Liver (tissue), 9 donors: ENCODE measurements around the gene GLIS1. TPM values are rescaled to one million over a fixed set of nuclear protein-coding genes. Genes with fewer than 3 reads are reported as not detected.

Experiments used
- DNase-seq: peaks from one replicate; pipeline ENCODE4 v3.0.0-alpha.2; 2017; ENCODE audit warnings: low spot score
- H3K27ac ChIP-seq, 2 donors: one replicate each; pipeline ENCODE4 v1.7.0; 2013; ENCODE audit warnings: inconsistent platforms in 2 of 2, low read length in 2 of 2, control low read depth in 1 of 2, low read depth in 1 of 2, mild to moderate bottlenecking in 1 of 2
- H3K27me3 ChIP-seq, 4 donors: one replicate each; pipeline versions ENCODE4 v1.6.1 to v1.7.0; 2013; ENCODE audit warnings: low read length in 3 of 4, inconsistent platforms in 1 of 4, mild to moderate bottlenecking in 1 of 4, moderate library complexity in 1 of 4; ENCODE audit not compliant: control insufficient read depth in 4 of 4, insufficient read depth in 4 of 4
- H3K36me3 ChIP-seq, 4 donors: one replicate each; pipeline versions ENCODE4 v1.6.1 to v1.7.0; 2013; ENCODE audit warnings: low read length in 3 of 4, mild to moderate bottlenecking in 3 of 4, low read depth in 1 of 4, moderate library complexity in 1 of 4; ENCODE audit not compliant: control insufficient read depth in 4 of 4, insufficient read depth in 3 of 4
- H3K4me1 ChIP-seq, 4 donors: one replicate each; pipeline versions ENCODE4 v1.6.1 to v1.7.0; 2013; ENCODE audit warnings: low read length in 3 of 4, mild to moderate bottlenecking in 3 of 4, moderate library complexity in 1 of 4; ENCODE audit not compliant: control insufficient read depth in 4 of 4, insufficient read depth in 4 of 4
- H3K4me3 ChIP-seq, 3 donors: one replicate each; pipeline versions ENCODE4 v1.6.1 to v1.7.0; 2013; ENCODE audit warnings: low read length in 3 of 3, control low read depth in 1 of 3, low read depth in 1 of 3, mild to moderate bottlenecking in 1 of 3
- H3K9ac ChIP-seq, 2 donors: one replicate each; pipeline ENCODE4 v1.7.0; 2013; ENCODE audit warnings: low read length in 2 of 2, mild to moderate bottlenecking in 2 of 2, moderate library complexity in 2 of 2, control low read depth in 1 of 2, low read depth in 1 of 2
- H3K9me3 ChIP-seq, 4 donors: one replicate each; pipeline versions ENCODE4 v1.6.1 to v1.7.0; 2013; ENCODE audit warnings: low read length in 3 of 4; ENCODE audit not compliant: control insufficient read depth in 4 of 4
- EGR1 ChIP-seq, 2 donors: IDR thresholded peaks; 2 replicates each; pipeline ENCODE4 v1.6.1; 2016 to 2018; ENCODE audit warnings: antibody characterized with exemption in 2 of 2, low read depth in 2 of 2
- FOXA1 ChIP-seq: IDR thresholded peaks from 2 replicates; pipeline ENCODE4 v1.6.1; 2016; ENCODE audit warnings: antibody characterized with exemption
- FOXA2 ChIP-seq: IDR thresholded peaks from 2 replicates; pipeline ENCODE4 v1.6.1; 2016; ENCODE audit warnings: antibody characterized with exemption
- GABPA ChIP-seq, 2 donors: IDR thresholded peaks in 1 of 2; conservative IDR thresholded peaks in 1 of 2; 2 replicates each; pipeline ENCODE4 v1.6.1; 2016; ENCODE audit warnings: antibody characterized with exemption in 2 of 2, mild to moderate bottlenecking in 1 of 2, moderate library complexity in 1 of 2
- HNF4A ChIP-seq, 2 donors: conservative IDR thresholded peaks; 2 replicates each; pipeline ENCODE4 v1.6.1; 2016; ENCODE audit warnings: antibody characterized with exemption in 2 of 2, mild to moderate bottlenecking in 2 of 2
- HNF4G ChIP-seq: IDR thresholded peaks from 2 replicates; pipeline ENCODE4 v1.6.1; 2016; ENCODE audit warnings: antibody characterized with exemption
- JUND ChIP-seq, 2 donors: IDR thresholded peaks; 2 replicates each; pipeline ENCODE4 v1.6.1; 2016; ENCODE audit warnings: antibody characterized with exemption in 2 of 2
- NR2F2 ChIP-seq: IDR thresholded peaks from 2 replicates; pipeline ENCODE4 v1.6.1; 2016; ENCODE audit warnings: antibody characterized with exemption
- RAD21 ChIP-seq, 2 donors: IDR thresholded peaks; 2 replicates each; pipeline ENCODE4 v1.6.1; 2016; ENCODE audit warnings: antibody characterized with exemption in 2 of 2, mild to moderate bottlenecking in 2 of 2
- RXRA ChIP-seq, 2 donors: IDR thresholded peaks; 2 replicates each; pipeline ENCODE4 v1.6.1; 2017 to 2018; ENCODE audit warnings: antibody characterized with exemption in 2 of 2, mild to moderate bottlenecking in 1 of 2
- SP1 ChIP-seq: IDR thresholded peaks from 2 replicates; pipeline ENCODE4 v1.6.1; 2018; ENCODE audit warnings: antibody characterized with exemption, mild to moderate bottlenecking
- TAF1 ChIP-seq: conservative IDR thresholded peaks from 2 replicates; pipeline ENCODE4 v1.6.1; 2016; ENCODE audit warnings: antibody characterized with exemption, mild to moderate bottlenecking
- YY1 ChIP-seq: IDR thresholded peaks from 2 replicates; pipeline ENCODE4 v1.6.1; 2016; ENCODE audit warnings: antibody characterized with exemption, mild to moderate bottlenecking
- WGBS: extraction: QIAGEN DNeasy Blood & Tissue Kit; methylation state at CpG from one replicate; pipeline ENCODE4 v1.1.7; 2013; 5-methylcytosine and 5-hydroxymethylcytosine counted together
- polyA plus RNA-seq, 2 donors: library from polyadenylated mRNA; stranded (reverse) in 1 of 2; unstranded in 1 of 2; fragments of 200-250 nt in 1 of 2; fragments of >200 nt in 1 of 2; fragmentation: Nextera tagmentation in 1 of 2; extraction: Ambion mirVana in 1 of 2; gene quantifications; one replicate each; pipeline versions ENCODE4 v1.2.1 to v1.2.3, GENCODE V29; 2013 to 2015
- total RNA-seq, 2 donors: library from RNA; depleted of rRNA; stranded (reverse); fragments of >200 nt; gene quantifications; one replicate each; pipeline ENCODE4 v1.2.3, GENCODE V29; 2014
- TF ChIP-seq, protein P1 (sequence below): IDR thresholded peaks from 2 replicates; pipeline ENCODE4 v1.6.1; 2016; ENCODE audit warnings: antibody characterized with exemption
- TF ChIP-seq, protein P2 (sequence below): fragments of 150-350 bp; IDR thresholded peaks from 2 replicates; pipeline ENCODE4 v1.5.1; 2017; ENCODE audit warnings: improper control_type of control experiment, low read depth, low read length; ENCODE audit not compliant: missing input control
- TF ChIP-seq, protein P3 (sequence below): IDR thresholded peaks from 2 replicates; pipeline ENCODE4 v1.6.1; 2016; ENCODE audit warnings: antibody characterized with exemption, mild to moderate bottlenecking
- TF ChIP-seq, protein P4 (sequence below): IDR thresholded peaks from 2 replicates; pipeline ENCODE4 v1.6.1; 2016; ENCODE audit warnings: antibody characterized with exemption
- TF ChIP-seq, protein P5 (sequence below): IDR thresholded peaks from 2 replicates; pipeline ENCODE4 v1.6.1; 2016; ENCODE audit warnings: antibody characterized with exemption
- donor health status: healthy.
- donor health status: healthy.
- donor health status: healthy.
- donor health status: healthy.
- donor health status: healthy.

The GLIS1 gene
- total and polyA plus RNA-seq, 4 donors = under 0.01 to 0.05 TPM; not detected in 2

DNA sequence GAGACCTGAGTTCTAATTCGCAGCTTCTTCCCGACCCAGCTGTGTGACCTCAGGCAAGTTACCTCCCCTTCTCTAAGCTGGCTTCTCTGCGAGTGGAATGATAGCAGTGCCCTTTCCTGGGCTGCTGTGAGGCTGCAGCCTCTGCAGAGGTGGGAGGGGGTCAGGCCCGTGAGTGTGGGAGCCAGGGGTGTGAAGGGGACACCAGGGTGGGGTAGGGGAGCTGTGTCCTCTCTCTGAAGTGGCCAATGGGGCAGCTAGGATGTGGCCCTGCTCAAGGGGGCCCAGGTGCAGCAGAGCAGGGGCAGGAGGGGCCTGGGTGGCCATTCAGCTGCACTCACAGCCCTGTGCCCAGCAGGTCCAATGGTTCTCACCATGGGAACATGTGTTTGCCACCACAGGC lies 255.3 kb downstream of the GLIS1 start:
- no peaks in the 10 kb centered on the region for H3K4me1 ChIP-seq
- DNase-seq = no peak
- TF ChIP-seq HNF4A (conservative IDR thresholded peaks at IDR 0.05) (no peak), EGR1 (IDR thresholded peaks at IDR 0.05; ENCODE audit: low read depth in 2 of 2) (no peak), FOXA1 (no peak), JUND (IDR thresholded peaks at IDR 0.05) (no peak), SP1 (no peak), RAD21 (IDR thresholded peaks at IDR 0.05) (no peak), TAF1 (no peak), HNF4G (no peak), NR2F2 (no peak), FOXA2 (no peak), RXRA (IDR thresholded peaks at IDR 0.05) (no peak), GABPA (IDR thresholded peaks at IDR 0.05 in 1 of 2, conservative IDR thresholded peaks at IDR 0.05 in 1 of 2) (no peak), YY1 (no peak)
- TF ChIP-seq, protein P1, sequence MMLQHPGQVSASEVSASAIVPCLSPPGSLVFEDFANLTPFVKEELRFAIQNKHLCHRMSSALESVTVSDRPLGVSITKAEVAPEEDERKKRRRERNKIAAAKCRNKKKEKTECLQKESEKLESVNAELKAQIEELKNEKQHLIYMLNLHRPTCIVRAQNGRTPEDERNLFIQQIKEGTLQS = no peak
- TF ChIP-seq, protein P2, sequence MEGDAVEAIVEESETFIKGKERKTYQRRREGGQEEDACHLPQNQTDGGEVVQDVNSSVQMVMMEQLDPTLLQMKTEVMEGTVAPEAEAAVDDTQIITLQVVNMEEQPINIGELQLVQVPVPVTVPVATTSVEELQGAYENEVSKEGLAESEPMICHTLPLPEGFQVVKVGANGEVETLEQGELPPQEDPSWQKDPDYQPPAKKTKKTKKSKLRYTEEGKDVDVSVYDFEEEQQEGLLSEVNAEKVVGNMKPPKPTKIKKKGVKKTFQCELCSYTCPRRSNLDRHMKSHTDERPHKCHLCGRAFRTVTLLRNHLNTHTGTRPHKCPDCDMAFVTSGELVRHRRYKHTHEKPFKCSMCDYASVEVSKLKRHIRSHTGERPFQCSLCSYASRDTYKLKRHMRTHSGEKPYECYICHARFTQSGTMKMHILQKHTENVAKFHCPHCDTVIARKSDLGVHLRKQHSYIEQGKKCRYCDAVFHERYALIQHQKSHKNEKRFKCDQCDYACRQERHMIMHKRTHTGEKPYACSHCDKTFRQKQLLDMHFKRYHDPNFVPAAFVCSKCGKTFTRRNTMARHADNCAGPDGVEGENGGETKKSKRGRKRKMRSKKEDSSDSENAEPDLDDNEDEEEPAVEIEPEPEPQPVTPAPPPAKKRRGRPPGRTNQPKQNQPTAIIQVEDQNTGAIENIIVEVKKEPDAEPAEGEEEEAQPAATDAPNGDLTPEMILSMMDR = no peak
- TF ChIP-seq, protein P3, sequence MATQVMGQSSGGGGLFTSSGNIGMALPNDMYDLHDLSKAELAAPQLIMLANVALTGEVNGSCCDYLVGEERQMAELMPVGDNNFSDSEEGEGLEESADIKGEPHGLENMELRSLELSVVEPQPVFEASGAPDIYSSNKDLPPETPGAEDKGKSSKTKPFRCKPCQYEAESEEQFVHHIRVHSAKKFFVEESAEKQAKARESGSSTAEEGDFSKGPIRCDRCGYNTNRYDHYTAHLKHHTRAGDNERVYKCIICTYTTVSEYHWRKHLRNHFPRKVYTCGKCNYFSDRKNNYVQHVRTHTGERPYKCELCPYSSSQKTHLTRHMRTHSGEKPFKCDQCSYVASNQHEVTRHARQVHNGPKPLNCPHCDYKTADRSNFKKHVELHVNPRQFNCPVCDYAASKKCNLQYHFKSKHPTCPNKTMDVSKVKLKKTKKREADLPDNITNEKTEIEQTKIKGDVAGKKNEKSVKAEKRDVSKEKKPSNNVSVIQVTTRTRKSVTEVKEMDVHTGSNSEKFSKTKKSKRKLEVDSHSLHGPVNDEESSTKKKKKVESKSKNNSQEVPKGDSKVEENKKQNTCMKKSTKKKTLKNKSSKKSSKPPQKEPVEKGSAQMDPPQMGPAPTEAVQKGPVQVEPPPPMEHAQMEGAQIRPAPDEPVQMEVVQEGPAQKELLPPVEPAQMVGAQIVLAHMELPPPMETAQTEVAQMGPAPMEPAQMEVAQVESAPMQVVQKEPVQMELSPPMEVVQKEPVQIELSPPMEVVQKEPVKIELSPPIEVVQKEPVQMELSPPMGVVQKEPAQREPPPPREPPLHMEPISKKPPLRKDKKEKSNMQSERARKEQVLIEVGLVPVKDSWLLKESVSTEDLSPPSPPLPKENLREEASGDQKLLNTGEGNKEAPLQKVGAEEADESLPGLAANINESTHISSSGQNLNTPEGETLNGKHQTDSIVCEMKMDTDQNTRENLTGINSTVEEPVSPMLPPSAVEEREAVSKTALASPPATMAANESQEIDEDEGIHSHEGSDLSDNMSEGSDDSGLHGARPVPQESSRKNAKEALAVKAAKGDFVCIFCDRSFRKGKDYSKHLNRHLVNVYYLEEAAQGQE = no peak
- TF ChIP-seq, protein P4, sequence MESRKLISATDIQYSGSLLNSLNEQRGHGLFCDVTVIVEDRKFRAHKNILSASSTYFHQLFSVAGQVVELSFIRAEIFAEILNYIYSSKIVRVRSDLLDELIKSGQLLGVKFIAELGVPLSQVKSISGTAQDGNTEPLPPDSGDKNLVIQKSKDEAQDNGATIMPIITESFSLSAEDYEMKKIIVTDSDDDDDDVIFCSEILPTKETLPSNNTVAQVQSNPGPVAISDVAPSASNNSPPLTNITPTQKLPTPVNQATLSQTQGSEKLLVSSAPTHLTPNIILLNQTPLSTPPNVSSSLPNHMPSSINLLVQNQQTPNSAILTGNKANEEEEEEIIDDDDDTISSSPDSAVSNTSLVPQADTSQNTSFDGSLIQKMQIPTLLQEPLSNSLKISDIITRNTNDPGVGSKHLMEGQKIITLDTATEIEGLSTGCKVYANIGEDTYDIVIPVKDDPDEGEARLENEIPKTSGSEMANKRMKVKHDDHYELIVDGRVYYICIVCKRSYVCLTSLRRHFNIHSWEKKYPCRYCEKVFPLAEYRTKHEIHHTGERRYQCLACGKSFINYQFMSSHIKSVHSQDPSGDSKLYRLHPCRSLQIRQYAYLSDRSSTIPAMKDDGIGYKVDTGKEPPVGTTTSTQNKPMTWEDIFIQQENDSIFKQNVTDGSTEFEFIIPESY = no peak
- TF ChIP-seq, protein P5, sequence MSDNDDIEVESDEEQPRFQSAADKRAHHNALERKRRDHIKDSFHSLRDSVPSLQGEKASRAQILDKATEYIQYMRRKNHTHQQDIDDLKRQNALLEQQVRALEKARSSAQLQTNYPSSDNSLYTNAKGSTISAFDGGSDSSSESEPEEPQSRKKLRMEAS = no peak
- H3K9ac ChIP-seq = no peak overlapping the region
- H3K36me3 ChIP-seq = no peaks in the 10 kb centered on the region
- H3K4me3 ChIP-seq = no peak overlapping the region
- 63% methylated on average over 4 of the region's 4 CpGs for WGBS
- peaks cover 0 to 2% (median 0%) of the 10 kb centered on the region in 4 donors for H3K9me3 ChIP-seq
- H3K27ac ChIP-seq = no peak overlapping the region
- H3K27me3 ChIP-seq = peaks cover 0 to 5% (median under 1%) of the 10 kb centered on the region in 4 donors
